Activated CD4-positive, alpha-beta T cell treated with anti-CD3 and anti-CD28 coated beads, Interleukin-2, amount 50 U/mL, for 16 hours (primary cell): ENCODE data around the gene PRSS56.

Experiments used
- DNase-seq: peaks from one replicate; pipeline ENCODE4 v3.0.0-alpha.2; 2020

PRSS56 gene

GRCh38 chr2:232574674-232575403 is 54.7 kb downstream of the PRSS56 start:
- no peak for DNase-seq
